DMS79 (cell line): Measurements from ENCODE around the gene LENG9.
A peak's percentile ranks its signal among the peaks of the same experiment; 100 is the strongest.

Source experiments
- DNase-seq: peaks from one replicate; lab custom pipeline; 2025; lab: John Stamatoyannopoulos, UW

LENG9 gene

GRCh38 chr19:54439174-54439851 lies 24.3 kb downstream of the LENG9 start:
- no peak for DNase-seq

GRCh38 chr19:54436628-54437252 lies 26.8 kb downstream of the LENG9 start:
- no peak for DNase-seq

GRCh38 chr19:54436031-54436523 lies 27.5 kb downstream of the LENG9 start:
- DNase-seq = no peak

GRCh38 chr19:54435551-54436016 lies 28.0 kb downstream of the LENG9 start:
- no peak for DNase-seq

- DNase-seq = no peak
Measured at GRCh38 chr19:54434873-54435214, 28.7 kb downstream of the LENG9 start.

GRCh38 chr19:54434112-54434872 lies 29.3 kb downstream of the LENG9 start:
- DNase-seq = no peak

- DNase-seq = no peak
Measured at GRCh38 chr19:54433697-54434096, 29.9 kb downstream of the LENG9 start.

GRCh38 chr19:54432144-54432738 lies 31.3 kb downstream of the LENG9 start:
- DNase-seq = no peak

GRCh38 chr19:54431255-54431838 lies 32.2 kb downstream of the LENG9 start:
- DNase-seq = peak; percentile 20

- DNase-seq = no peak
Measured at GRCh38 chr19:54430306-54431254, 33.0 kb downstream of the LENG9 start.

- DNase-seq = no peak
Measured at GRCh38 chr19:54429545-54430227, 33.9 kb downstream of the LENG9 start.

- no peak for DNase-seq
Measured at GRCh38 chr19:54429176-54429495, 34.4 kb downstream of the LENG9 start.

GRCh38 chr19:54428323-54429175 lies 35.0 kb downstream of the LENG9 start:
- no peak for DNase-seq

- DNase-seq = no peak
Measured at GRCh38 chr19:54427586-54427985, 36.0 kb downstream of the LENG9 start.

GRCh38 chr19:54426291-54426931 lies 37.2 kb downstream of the LENG9 start:
- DNase-seq = peak; percentile 22

GRCh38 chr19:54425382-54425723 lies 38.2 kb downstream of the LENG9 start:
- DNase-seq = no peak

- DNase-seq = no peak
Measured at GRCh38 chr19:54424660-54425381, 38.8 kb downstream of the LENG9 start.

GRCh38 chr19:54424201-54424600 lies 39.4 kb downstream of the LENG9 start:
- no peak for DNase-seq

- no peak for DNase-seq
Measured at GRCh38 chr19:54422136-54422535, 41.4 kb downstream of the LENG9 start.
